NOMO-1 treated with DMSO at 0.1 percent for 48 hours (cell line): ENCODE measurements around the gene MBTD1.
"Not testable (repeated sequence)": the region's sequence is repeated elsewhere in the genome, so short reads cannot be mapped to it uniquely, and the experiment has no call there.

Experiments used
- DNase-seq: peaks from one replicate; lab custom pipeline; 2025; ENCODE audit not compliant: unreplicated experiment; lab: John Stamatoyannopoulos, UW

Gene MBTD1

DNA sequence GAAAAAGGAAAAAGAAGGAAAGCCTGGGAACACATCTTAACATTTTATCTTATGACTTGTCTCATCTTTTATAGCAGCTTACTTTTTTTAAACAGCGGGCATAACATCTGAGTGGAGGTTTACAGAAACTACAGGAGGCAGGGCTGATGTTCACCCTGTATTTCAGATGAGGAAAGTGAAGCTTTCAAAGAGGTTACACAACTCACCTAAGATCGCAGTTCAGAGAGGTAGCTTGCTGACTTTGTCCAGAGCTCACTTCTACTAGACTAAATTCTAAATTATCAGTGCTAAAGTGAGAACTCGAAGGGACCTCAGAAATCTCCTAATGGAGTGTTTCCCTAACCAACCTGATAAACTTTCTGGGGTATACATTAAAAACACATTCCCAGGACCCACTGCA lies 3.7 kb downstream of the MBTD1 start:
- no peak for DNase-seq

DNA sequence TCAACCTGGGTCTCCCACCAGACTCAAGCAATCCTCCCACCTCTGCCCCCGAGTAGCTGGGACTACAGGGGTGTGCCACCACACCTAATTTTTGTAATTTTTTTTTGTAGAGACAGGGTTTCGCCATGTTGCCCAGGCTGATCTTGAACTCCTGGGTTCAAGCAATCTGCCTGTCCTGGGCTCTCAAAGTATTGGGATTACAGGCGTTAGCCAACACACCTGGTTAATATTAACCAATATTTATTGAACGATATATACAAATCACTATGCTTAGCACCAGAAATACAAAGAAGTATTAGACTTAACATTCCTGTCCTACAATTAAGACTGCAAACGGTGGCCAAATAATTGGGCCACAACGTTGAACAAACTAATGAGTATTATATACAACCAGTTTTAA lies 4.2 kb downstream of the MBTD1 start:
- no peak for DNase-seq

DNA sequence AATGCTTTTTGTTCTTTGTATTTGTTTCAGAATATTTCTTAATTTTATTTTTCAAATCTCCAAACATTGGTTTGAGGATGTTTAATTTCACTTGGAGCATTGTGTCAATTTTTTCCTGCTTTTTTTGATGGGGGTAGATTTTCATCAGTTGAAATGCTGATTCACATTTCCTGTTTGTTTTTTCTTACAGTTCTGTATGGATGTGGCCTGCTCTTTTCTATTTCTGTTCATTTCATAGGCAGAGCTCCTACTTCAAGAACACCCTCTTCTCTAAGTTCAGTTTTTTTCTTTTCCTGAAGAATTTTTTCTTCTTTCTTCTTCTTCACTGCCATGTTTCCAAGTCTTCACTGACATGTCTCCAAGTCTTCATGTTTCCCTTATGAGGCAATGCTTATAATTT lies 8.8 kb downstream of the MBTD1 start:
- no peak for DNase-seq

DNA sequence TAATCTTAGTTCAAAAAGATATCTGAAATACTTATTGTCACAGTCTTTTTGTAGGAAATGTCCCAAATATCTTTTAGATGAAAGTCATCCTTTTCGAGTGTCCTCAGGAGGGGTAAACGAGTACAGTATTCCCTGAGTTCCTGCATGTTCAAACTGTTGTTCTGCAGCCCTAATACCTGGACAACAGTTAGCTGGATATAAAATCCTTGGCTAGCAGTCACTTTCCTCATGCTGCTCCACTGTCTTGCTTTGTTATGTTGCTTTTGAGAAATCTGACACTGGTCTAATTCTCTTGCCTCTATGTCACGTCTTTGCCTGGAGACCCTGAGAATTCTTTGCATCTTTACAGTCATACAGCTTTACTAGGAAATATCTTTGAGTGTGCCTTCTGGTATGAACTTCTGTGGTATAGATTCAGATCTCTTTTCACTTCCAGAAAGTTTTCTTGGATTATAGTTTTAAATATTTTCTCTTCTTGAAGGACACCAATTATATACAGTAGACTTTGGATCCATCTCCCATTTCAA lies 9.5 kb downstream of the MBTD1 start:
- DNase-seq = no peak

DNA sequence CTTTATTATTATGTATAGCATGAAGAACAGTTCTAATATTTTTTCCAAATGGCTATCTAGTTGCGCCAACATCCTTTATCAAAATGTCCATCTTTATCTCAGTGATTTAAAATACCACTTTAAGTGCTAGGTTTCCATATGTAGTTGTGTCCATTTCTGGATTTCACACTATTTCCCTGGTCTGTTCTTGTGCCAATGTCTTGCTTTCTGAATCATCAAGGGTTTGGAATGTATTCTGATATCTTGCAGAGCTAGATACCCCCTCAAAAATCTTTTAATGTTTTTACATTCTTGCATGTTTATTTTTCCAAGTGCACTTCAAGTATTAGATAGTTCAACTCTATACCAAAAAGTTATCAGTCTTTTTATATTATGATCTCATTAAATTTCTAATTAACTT lies 14.3 kb downstream of the MBTD1 start:
- no peak for DNase-seq

DNA sequence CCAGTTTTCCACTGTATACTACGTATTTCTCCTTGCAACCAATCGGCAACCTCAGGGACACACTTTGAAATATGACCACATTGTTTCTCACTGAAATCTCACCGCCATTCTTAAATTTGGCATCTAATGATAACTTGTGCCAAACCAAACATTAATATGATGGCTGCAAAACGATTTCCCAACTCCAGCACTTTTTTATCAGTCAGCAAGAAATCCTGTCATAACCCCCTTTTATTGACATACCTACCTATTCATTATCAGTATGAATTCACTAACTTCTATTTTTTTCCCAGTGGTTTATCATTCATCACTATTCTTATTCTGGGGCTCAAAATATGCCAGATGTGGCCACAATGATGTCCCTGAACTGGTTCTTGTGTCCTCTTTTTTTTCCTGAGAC lies 15.8 kb downstream of the MBTD1 start:
- DNase-seq = no peak

DNA sequence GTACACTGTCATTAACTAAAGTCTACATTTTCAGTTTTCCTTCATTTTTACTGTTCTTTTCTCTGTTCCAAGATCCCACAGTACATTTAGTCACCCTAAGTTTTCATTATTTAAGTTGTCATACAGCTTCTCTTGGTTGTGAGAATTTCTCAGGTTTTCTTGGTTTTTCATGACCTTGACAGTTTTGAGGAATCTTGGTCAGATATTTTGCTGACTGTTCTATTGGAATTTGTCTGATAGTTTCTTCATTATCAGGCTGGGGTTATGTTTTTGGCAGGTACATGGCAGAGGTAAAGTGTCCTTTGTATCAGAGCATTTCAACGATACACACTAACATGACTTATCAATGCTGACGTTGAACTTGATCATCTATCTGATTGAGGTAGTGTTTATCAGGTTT lies 19.6 kb downstream of the MBTD1 start:
- DNase-seq = no peak

DNA sequence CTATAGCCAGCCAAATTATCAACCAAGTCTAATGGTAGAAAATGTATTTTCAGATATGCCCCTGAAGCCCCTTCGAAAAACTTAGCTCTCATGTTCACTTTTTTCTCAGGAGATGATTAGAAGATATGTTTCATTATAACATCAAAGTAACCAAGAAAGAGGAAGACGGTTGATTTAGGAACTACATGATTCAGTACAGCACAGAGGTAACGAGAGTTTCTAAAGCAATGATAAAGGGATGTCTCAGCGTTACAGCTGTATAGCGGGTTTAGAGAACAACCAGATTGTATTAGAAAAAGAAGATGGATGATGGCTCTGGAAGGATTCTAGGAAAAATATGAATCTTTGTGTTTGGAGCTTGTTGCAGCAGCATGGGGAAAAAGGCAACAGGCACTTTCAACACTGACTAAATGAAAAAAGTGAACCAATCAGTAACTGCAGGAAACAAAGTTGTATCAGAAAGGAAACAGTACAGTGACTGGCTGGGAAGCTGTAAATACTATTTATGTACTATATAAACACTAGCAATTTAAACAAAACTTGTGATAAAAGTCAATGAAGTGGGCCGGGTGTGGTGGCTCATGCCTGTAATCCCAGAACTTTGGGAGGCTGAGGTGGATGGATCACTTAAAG lies 21.5 kb downstream of the MBTD1 start:
- peak; percentile 72 for DNase-seq

DNA sequence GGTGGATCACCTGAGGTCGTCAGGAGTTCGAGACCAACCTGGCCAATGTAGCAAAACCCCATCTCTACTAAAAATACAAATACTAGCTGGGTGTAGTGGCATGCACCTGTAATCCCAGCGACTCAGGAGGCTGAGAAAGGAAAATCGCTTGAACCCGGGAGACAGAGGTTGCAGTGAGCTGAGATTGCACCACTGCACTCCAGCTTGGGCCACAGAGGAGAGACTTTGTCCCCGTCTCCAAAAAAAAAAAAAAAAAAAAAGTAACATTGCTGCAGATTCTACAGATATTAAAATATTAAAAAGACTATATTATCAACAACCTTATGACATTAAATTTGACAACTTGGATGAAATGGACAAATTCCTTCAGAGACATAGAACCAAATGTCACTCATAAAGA lies 25.7 kb downstream of the MBTD1 start:
- DNase-seq = no peak

DNA sequence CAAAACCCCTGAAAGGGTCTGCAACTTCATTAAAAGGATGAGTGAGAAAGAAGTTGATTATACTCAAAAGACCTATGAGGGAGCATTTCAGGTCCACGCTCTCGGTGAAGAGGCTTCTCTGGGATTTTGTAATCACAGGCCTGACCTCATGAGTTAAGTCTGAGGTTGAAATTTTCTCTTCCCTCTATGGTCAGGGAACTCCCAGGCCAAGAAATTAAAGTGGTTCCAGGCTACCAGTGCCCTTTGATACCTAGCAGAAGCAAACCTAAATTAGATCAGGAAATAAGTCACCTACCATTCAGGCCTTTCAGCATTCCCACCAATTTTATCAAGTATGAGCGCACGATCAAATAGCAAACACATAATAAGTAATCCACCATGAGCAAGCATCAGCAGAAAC lies 27.9 kb downstream of the MBTD1 start:
- no peak for DNase-seq

DNA sequence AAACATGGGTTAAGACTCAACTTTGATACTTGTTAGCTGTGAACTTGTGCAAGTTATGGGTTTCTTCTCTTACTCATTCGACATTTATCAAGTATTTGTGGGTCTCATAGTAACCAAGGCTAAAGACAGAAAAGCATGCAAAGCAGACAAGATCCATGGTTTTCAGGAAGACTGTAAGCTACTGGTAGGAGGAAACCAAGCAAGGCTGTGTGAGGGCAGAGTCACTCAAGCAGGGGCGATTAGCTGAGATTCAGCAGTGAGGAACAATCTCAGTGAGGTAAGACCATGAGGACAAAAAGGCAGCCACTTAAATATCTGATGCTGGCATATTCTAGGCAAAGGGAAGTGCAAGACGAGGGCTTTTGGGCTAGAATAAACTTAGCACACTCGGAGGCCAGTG lies 29.5 kb downstream of the MBTD1 start:
- no peak for DNase-seq

DNA sequence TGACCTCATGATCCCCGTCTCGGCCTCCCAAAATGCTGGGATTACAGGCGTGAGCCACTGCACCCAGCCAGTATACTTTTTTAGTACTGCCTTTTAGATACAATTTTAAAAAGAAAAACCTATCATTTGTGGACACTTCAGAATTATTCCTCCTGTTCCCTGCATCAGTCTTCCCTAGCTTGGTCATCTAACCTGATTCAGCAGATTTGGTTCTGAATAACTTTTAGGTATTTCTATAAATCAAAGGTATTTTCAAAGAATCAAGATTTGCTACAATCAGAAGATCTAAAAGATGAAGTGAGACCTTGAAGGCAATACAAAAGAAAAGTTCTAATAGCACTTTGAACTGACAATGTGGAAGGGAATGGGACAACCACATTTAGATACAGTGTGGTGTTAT lies 30.0 kb downstream of the MBTD1 start:
- no peak for DNase-seq

DNA sequence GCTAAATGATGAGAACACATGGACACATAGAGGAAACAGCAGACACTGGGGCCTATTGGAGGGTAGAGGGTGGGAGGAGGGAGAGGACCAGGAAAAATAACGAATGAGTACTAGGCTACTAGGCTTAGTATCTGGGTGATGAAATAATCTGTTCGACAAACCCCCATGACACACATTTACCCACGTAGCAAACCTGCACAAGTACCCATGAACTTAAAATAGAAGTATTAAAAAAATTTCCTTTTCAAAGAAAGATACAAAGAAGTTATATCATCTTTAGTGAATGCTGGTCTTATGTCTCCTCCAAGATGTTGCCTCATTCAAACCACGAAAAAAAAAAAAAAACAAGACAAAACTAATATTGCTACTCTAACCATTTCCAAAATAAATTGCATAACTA lies 31.7 kb downstream of the MBTD1 start:
- DNase-seq = no peak

DNA sequence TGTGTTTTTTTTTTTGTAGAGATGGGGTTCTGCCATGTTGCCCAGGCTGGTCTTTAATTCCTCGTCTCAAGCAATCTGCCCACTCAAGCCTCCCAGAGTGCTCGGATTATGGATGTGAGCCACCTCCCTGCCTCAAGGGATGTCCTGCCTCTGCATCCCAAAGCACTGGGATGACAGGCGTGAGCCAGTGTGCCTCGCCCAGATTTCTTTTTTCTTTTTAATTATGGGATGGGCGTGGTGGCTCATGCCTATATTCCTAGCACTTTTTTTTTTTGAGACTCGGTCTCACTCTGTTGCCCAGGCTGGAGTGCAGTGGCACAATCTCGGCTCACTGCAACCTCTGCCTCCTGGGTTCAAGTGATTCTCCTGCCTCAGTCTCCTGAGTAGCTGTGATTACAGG lies 34.3 kb downstream of the MBTD1 start:
- DNase-seq = not testable (repeated sequence)

DNA sequence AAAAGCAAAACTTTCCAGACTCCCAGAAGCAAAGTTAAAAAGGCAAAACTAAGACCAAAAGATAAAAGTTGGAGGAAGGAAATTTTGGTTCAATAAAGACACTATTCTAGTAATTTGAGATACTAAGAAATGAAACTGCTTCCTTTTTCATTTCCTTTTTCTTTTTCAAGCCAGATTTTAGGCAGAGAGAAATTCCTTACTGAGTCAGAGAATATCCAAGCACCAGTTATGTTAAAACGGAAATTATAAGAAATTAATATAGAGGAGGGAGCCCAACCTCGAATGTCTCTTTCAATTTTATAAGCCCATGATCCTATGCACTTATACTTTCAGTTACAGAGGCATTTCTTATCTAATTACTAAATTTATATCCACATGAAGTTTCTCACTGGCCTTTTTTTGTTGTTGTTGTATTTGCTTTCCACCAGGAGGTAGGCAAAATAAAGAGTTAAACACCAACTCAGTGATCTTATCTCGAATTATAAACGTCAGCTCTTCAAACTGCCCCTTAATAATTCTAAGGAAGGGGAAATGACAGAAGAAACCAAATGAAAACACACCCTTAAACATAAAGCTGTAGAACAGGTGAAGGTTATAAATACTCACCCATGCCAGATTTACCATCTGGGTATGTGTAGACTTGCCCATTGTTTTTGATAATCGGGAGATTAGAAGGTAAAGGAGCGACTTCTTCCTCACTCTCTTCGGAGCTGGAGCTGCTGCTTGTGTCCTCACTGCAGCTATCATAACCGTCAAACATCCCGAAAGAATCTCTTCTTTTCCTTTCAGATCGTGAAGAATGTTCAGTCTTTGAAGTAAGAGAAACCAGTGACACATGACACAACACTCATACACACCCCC lies 35.2 kb downstream of the MBTD1 start:
- DNase-seq = no peak

DNA sequence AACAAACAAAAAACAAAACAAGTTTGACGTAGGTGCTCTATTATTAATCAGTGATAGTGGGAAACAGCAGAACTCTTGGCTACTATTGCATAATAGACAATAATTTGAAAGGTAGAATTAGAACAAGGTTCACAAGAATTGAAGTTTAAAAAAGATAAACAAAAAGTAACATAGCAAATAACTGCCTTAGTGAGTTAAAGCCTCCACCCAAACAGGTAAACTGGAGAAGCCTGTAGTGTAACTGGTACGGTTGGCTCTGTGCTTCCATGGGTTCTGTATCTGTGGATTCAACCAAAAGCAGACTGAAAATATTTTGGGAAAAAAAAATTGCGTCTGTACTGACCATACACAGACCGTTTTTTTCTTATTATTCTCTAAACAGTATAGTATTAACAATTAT lies 38.5 kb downstream of the MBTD1 start:
- DNase-seq = no peak

DNA sequence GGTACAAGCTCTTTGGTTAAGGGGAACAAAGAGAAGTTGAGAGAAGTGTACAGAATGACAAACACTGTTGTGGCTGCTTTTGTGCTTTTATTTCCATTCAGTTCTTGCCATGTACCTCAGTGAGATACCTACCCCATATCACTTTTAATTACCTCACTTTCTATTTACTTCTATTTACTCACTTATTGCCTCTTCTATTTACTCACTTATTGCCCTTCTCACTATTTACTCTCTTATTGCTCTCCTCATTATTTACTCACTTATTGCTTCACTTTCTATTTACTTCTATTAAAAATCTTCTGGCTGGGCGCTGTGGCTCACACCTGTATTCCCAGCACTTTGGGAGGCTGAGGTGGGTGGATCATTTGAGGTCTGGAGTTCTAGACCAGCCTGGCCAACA lies 41.9 kb downstream of the MBTD1 start:
- no peak for DNase-seq

DNA sequence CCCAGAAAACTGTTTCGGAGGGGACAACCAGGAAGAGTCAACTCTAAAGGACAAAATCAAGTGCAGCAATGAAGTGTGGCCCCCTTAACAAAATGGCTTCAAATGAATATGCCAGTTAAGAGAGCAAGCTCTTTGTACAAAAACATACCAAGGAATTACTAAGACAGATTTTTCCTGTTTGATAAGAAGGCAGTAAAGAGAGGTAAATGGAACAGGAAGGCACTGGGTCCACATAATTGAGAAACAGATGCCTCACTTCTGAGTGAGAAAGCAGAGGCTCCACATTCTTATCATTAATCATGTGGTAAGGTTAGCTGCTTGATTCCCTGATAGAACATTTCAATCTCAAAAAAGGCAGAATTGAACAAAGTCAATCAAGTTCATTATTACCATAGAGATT lies 44.9 kb downstream of the MBTD1 start:
- DNase-seq = no peak

DNA sequence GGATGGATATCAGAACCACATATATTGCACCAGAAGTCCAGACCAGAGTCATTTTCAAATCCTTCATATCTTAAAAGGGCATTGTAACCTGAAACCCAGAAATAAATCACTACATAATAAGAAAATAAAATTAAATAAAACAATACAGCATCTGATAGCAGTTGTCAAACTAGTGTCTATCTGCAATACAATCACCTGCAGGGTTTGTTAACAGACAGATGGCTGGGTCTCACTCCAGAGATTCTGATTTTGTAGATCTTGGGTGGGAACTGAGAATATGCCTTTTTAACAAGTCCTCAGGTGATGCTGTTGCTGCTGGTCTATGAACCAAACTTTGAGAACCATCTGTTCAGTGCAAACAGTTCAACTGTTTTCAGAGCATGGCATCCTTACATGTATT lies 56.0 kb downstream of the MBTD1 start:
- no peak for DNase-seq

DNA sequence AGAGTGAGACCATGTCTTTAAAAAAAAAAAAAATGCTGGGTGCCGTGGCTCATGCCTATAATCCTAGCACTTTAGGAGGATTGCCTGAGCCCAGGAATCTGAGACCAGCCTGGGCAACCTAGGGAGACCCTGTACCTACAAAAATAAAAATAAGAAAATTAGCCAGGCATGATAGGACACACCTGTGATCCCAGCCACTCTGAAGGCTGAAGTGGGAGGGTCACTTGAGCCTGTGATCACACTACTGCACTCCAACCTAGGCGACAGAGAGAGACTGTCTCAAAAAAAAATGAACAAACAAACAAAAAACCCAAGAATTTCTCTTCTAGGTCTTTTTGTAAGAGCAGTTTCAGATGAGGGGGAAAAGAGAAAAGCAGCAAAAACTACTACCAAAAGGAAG lies 59.0 kb downstream of the MBTD1 start:
- DNase-seq = no peak

DNA sequence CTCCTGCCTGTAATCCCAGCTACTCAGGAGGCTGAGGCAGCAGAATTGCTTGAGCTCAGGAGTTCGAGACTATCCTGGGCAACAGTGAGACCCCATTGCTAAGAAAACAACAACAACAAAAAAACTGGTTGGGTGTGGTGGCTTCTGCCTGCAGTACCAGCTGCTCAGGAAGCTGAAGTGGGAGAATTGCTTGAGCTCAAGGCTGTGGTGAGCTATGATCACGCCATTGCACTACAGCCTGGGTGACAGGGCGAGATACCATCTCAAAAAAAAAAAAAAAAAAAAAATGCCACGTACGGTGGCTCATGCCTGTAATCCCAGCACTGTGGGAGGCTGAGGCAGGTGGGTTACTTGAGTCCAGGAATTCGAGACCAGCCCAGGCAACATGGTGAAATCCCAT lies 59.6 kb downstream of the MBTD1 start:
- no peak for DNase-seq

DNA sequence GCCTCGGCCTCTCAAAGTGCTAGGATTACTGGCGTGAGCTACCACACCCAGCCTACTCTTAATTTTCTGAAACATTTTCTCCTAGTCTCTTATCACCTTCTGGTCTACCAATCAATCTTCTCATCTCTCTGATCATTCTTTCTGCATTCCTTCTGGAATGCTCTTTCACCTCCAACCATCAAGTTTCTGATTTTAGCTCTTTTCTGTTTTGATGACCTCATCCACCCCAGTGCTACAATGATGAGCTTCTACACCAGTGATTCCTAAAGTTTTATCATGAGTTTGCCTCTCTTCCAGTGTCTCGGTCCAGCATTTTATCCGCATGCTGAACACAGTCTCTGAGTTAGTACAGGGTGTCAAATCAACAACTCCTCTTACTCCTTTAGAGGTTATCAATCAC lies 62.1 kb downstream of the MBTD1 start:
- no peak for DNase-seq

DNA sequence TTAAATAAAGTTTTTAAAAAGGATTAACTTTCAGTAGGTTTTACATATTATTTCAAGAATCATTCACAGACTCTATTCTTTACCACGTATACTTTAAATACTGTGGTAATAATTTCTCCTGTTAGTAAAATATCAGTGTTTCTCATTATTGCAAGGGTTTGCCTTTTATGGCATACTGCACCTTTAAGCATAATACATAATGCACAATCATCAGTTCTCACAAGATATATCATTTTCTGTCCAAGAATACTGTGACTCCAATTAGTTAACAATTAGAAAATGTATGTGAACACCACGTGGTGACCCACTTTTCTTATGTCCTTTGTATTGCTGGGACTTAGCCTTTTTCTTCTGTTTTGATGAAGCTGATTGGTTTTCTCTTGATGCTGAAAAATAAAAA lies 68.0 kb downstream of the MBTD1 start:
- no peak for DNase-seq
